Epithelial cell of esophagus (primary cell): Measurements from ENCODE around the gene FAM234A.
A peak's percentile ranks its signal among the peaks of the same experiment; 100 is the strongest.
"Not testable (repeated sequence)": the region's sequence is repeated elsewhere in the genome, so short reads cannot be mapped to it uniquely, and the experiment has no call there.

Source experiments
- DNase-seq: peaks from one replicate; pipeline ENCODE4 v3.0.0; 2010; ENCODE audit warnings: low read depth
- H3K4me3 ChIP-seq: 2 replicates; pipeline ENCODE4 v1.5.1; 2011; ENCODE audit warnings: mild to moderate bottlenecking, low read length, control low read depth
- CTCF ChIP-seq: IDR thresholded peaks from 2 replicates; pipeline ENCODE4 v1.5.1; 2011; ENCODE audit warnings: low read depth, mild to moderate bottlenecking, low read length, control low read depth, inconsistent platforms; ENCODE audit not compliant: insufficient read depth; ENCODE audit errors: missing control alignments

Gene FAM234A

DNA sequence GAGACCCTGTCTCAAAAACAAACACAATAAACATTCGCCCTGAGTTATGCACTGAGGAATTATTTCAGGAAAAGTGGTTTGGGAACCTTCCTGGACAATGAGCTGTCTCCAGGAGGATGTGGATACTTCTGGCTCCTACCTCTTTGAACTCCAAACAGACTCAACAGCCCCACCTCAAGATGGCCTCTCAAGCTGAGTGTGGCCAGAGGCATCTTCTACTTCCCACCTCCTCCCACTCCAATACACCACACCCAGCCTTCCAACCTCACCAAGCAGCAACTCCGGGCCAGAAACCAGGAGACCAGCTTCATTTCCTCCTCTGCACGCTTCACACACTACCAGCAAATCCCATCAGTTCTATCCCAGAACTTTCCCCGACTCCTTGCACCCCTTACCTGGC lies 42.8 kb upstream of the FAM234A start:
- no peak overlapping the region for H3K4me3 ChIP-seq
- DNase-seq, result no peak
- no peak for TF ChIP-seq CTCF

DNA sequence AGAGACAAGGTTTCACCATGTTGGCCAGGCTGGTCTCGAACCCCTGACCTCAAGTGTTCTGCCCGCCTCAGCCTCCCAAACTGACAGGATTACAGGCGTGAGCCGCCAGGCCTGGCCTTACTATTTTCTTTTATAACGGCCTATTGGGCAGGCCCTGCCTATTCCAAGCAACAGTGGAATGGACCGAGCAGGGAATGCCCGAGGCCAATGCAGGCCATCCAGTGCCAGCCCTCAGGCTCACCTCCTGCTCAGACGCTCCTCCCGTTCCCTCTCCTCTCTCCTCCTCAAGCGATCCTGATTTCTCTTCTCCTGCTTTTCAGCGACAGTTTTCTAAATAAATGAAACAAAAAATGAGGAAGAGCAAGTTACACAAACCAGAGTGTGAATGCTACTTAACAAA lies 41.9 kb upstream of the FAM234A start:
- DNase-seq, result no peak
- no peak for TF ChIP-seq CTCF
- no peak overlapping the region for H3K4me3 ChIP-seq

GRCh38 chr16:193441-193840 lies 41.2 kb upstream of the FAM234A start:
- DNase-seq, result no peak
- TF ChIP-seq CTCF, result no peak
- H3K4me3 ChIP-seq, result no peak overlapping the region

DNA sequence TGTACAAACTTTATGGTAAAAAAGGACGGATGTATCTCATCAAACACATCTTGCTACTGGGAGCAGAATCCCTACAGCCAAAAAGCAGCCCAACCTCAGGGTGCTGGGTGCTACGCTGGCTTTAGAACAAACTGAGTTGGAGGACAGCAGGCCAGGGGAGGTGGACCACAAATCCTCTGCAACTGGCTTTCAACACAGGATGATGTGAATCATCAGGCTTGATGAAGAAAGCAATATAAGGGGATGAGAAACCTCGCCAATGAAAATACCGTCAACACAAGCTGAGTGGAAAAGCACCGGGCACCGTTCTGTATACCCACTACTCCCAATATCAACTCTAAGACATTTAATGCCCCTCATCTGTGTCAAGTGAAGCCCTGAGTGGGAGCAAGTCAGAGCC lies 40.1 kb upstream of the FAM234A start:
- no peak overlapping the region for H3K4me3 ChIP-seq
- no peak for TF ChIP-seq CTCF
- no peak for DNase-seq

DNA sequence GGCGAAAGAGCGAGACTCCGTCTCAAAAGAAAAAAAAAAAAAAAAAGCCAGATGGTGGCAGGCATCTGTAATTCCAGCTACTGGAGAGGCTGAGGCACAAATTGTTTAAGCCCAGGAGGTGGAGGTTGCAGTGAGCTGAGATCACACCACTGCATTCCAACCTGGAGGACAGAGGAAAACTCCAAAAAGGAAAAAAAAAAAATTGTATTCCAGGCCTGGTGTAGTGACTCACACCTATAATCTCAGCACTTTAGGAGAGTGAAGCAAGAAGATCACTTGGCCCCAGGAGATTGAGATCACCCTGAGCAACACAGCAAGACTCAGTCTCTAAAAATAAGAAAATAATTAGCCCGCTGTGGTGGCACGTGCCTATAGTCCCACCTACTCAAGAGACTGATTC lies 34.2 kb upstream of the FAM234A start:
- TF ChIP-seq CTCF, result no peak

GRCh38 chr16:203246-203645 lies 31.4 kb upstream of the FAM234A start:
- no peak for TF ChIP-seq CTCF
- DNase-seq, result peak; percentile 10
- H3K4me3 ChIP-seq, result no peak overlapping the region

More for the DNA sequence above, 34.2 kb upstream of the FAM234A start:
- H3K4me3 ChIP-seq, result no peak overlapping the region
- DNase-seq, result peak; percentile 71

GRCh38 chr16:204046-204445 lies 30.6 kb upstream of the FAM234A start:
- not testable (repeated sequence) for DNase-seq, H3K4me3 ChIP-seq

DNA sequence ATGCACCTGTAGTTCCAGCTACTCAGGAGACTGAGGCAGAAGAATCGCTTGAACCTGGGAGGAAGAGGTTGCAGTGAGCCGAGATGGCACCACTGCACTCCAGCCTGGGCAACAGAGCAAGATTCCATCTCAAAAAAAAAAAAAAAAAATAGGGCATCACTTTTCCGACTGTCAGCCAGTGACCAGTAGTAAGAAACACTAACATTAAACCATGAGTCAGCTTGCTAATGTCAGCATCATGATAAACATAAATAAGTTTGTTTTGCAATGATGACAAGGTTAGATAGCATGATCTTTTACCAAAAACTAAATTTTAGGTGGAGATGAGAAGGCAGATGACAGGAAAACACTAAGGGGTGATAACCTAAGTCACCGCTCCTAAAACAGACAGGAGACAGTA lies 25.3 kb upstream of the FAM234A start:
- H3K4me3 ChIP-seq, DNase-seq: not testable (repeated sequence)

DNA sequence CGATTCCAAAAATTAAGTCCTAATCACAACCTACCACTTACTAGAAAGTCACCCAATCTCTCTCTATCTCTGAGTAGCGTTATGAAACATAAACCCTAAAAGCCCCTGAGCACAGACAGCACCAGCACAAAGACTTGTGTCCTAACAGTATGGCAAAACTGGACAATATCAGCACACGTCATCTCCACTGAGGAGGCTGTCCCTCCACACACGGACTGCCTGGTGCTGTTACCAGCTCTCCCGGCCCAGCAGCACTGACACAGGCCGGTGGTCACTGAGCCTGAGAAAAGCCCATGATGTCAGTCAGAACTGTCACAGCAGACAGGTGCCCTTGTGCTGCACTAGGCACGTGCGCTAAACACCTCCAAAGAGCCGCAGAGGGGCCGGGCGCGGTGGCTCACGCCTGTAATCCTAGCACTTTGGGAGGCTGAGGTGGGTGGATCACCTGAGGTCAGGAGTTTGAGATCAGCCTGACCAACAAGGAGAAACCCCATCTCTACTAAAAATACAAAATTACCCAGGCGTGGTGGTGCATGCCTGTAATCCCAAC lies 22.9 kb upstream of the FAM234A start:
- H3K4me3 ChIP-seq, DNase-seq: not testable (repeated sequence)
